Astrocyte of the cerebellum (primary cell): ENCODE measurements around the gene LDB3.

Experiments used
- DNase-seq: peaks from one replicate; pipeline ENCODE4 v3.0.0-alpha.2; 2011; ENCODE audit warnings: low read depth
- H3K4me3 ChIP-seq: 2 replicates; pipeline ENCODE4 v1.5.1; 2011; ENCODE audit warnings: mild to moderate bottlenecking, low read depth, low read length, moderate library complexity
- CTCF ChIP-seq: IDR thresholded peaks from 2 replicates; pipeline ENCODE4 v1.5.1; 2012; ENCODE audit warnings: low read length, low read depth, moderate library complexity, mild to moderate bottlenecking; ENCODE audit errors: missing control alignments
- in situ Hi-C: cut with HindIII; loops from 2 replicates; pipeline ENCODE4 v1.10.0; 2017; ENCODE audit warnings: low sequenced_read_pairs

Gene LDB3

GRCh38 chr10:86700851-86701617 lies 32.7 kb downstream of the LDB3 start:
- TF ChIP-seq CTCF: no peak
- in situ Hi-C loops: loop anchor here (5.0 kb wide), 1 partner anchor 186 kb away; no protein-coding TSS in a partner anchor
- no peak for DNase-seq
- H3K4me3 ChIP-seq: no peak overlapping the region

- no peak for DNase-seq
- in situ Hi-C loops: loop anchor here (5.0 kb wide), 1 partner anchor 184 kb away; no protein-coding TSS in a partner anchor
- no peak overlapping the region for H3K4me3 ChIP-seq
- no peak for TF ChIP-seq CTCF
These were observed 34.9 kb downstream of the LDB3 start for GRCh38 chr10:86703176-86703575.

DNA sequence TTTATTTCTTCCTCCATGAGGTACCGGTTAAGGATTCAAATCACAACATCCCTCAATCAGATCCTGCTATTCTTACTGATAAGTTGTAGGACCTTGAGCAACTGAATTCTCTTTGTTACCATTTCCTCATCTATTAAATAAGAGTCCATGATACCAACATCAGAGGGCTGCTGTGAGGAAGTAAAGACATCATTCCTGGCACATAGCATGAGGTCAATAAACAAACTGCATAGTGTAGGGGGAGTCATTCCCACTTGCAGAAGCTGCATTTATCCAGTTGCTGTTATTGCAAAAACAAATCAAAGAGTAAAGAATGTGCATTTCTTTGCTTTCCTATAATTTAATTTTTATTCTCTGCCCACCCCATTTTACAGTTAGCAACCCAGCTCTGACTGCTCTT lies 36.8 kb downstream of the LDB3 start:
- DNase-seq: no peak
- no peak for TF ChIP-seq CTCF
- in situ Hi-C loops: no loop called here
- H3K4me3 ChIP-seq: no peak overlapping the region

DNA sequence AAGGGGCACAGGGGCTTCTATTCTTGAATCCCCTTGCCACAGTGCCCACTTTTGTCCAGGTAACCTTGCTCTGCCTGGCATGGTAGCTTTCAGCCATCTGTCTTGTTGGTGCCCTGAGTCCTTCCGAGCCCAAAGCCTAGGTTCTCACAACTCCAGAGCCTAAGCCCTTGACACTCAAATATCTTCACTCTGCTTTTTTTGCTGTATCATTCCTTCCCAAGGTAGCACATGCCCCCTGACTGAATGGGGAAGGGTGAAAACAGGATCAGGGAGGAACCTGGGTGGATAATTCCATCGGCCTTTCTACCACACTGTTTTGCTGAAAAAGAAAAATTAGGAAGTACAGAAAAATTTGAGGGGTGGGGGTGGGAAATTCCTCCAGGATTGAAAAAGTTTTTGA lies 37.6 kb downstream of the LDB3 start:
- no peak overlapping the region for H3K4me3 ChIP-seq
- DNase-seq: no peak
- TF ChIP-seq CTCF: no peak
- in situ Hi-C loops: no loop called here

- H3K4me3 ChIP-seq: no peak overlapping the region
- in situ Hi-C loops: no loop called here
- no peak for TF ChIP-seq CTCF
- no peak for DNase-seq
These were observed 38.1 kb downstream of the LDB3 start for GRCh38 chr10:86706401-86706841.

GRCh38 chr10:86706977-86707376 lies 38.7 kb downstream of the LDB3 start:
- no peak overlapping the region for H3K4me3 ChIP-seq
- DNase-seq: no peak
- no peak for TF ChIP-seq CTCF
- in situ Hi-C loops: no loop called here
